B cell (primary cell): ENCODE data around the gene ADAMTS17.

Experiments used
- EZH2 ChIP-seq: IDR thresholded peaks from 2 replicates; pipeline ENCODE4 v1.6.1; 2012; ENCODE audit warnings: borderline replicate concordance, low read depth, mild to moderate bottlenecking, moderate library complexity, low read length; ENCODE audit not compliant: insufficient read depth, poor library complexity, severe bottlenecking
- TF ChIP-seq, protein P1 (sequence below): fragments of 200-600 bp; IDR thresholded peaks from one replicate; pipeline ENCODE4 v1.8.0; 2022; ENCODE audit warnings: antibody characterized with exemption, mild to moderate bottlenecking

GRCh38 chr15:100055821-100056220 is 286.0 kb downstream of the ADAMTS17 start:
- TF ChIP-seq, protein P1, sequence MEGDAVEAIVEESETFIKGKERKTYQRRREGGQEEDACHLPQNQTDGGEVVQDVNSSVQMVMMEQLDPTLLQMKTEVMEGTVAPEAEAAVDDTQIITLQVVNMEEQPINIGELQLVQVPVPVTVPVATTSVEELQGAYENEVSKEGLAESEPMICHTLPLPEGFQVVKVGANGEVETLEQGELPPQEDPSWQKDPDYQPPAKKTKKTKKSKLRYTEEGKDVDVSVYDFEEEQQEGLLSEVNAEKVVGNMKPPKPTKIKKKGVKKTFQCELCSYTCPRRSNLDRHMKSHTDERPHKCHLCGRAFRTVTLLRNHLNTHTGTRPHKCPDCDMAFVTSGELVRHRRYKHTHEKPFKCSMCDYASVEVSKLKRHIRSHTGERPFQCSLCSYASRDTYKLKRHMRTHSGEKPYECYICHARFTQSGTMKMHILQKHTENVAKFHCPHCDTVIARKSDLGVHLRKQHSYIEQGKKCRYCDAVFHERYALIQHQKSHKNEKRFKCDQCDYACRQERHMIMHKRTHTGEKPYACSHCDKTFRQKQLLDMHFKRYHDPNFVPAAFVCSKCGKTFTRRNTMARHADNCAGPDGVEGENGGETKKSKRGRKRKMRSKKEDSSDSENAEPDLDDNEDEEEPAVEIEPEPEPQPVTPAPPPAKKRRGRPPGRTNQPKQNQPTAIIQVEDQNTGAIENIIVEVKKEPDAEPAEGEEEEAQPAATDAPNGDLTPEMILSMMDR, result no peak
- TF ChIP-seq EZH2, result no peak
